NCI-H2171 treated with DMSO at 0.1 percent for 48 hours (cell line): ENCODE measurements around the gene DGCR2.
A peak's percentile ranks its signal among the peaks of the same experiment; 100 is the strongest.
"Not testable (repeated sequence)": the region's sequence is repeated elsewhere in the genome, so short reads cannot be mapped to it uniquely, and the experiment has no call there.

Source experiments
- DNase-seq: peaks from one replicate; lab custom pipeline; 2025; lab: John Stamatoyannopoulos, UW

Gene DGCR2

DNA sequence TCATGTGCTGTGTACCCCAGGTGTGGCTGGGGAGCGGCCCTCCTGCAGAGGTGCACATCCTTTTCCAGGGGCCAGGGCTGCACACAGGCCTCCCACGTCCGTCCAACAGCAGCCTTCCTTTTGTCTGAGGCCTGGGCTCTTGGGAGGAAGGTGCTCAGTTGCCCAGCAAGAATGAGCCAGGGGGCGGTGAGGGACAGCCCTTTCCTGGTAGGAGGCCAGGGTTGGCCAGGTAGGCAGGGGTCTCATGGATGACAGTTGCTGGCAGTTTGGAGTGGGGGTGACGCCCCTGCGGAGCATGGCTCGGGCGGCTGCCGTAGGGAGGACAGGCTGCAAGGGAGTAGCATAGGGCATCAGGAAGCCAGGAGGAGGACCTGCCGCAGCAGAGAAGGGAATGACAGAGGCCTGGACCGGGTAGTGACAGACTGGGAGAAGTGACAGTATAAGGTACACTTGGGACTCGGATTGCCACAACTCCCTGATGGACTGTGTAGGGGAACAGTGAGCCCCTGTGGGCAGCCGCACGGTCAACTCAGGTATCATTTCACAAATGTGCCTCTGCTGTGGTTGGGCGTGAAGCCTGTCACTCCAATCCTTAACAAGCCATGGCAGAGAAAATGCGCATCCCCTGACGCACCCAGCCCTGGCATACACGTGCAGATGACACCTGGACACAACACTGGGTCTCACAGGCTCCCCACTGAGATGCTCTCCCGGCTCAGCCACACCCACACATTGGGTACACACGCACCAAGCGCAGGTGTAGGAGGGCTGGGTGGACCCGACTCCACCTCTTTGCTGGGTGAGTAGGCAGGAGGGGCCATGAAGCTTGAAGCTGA is 79.7 kb downstream of the DGCR2 start:
- no peak for DNase-seq

GRCh38 chr22:19041704-19042074 is 80.5 kb downstream of the DGCR2 start:
- DNase-seq, result no peak

- DNase-seq, result no peak
These were observed 81.1 kb downstream of the DGCR2 start for GRCh38 chr22:19040888-19041703.

DNA sequence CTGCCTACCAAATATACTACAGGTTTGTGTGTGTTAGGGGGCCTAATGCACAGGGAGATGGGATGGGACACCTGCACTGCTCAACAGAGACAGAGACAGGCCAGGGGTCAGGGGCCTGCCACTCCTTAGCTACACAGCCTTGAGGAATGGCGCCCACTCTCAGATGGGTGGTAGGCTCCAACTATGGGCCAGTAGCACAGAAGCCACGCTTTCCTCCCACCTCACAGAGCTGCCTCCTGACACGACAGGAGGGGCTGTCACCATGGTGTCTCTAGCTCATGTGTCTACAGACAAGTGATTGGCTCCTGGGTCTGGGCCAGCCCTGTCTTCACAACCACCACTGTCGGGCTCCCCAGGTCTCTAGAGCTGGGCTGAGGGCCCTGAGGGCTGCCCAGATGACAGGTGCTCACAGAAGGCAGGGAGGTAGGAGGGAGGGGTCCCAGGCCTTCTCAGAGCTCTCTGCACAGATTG is 81.8 kb downstream of the DGCR2 start:
- DNase-seq, result no peak

GRCh38 chr22:19039796-19040280 is 82.4 kb downstream of the DGCR2 start:
- no peak for DNase-seq

DNA sequence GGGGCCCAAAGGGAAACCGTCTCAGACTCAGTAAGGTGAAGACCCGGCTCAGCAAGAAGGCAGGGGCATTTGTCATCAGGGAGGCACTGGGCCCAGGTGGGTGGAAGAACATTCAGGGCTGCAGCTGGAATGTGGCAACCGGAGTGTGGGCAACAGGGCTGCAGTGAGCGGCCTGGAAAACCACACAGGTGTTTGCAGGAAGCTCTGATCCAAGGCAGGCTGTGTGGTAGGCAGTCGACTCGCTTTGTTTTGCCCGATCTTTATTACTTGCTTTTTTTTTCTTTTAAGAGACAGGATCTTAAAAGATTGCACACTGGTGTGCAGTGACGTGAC is 82.8 kb downstream of the DGCR2 start:
- no peak for DNase-seq

GRCh38 chr22:19038728-19039447 is 83.3 kb downstream of the DGCR2 start:
- no peak for DNase-seq

DNA sequence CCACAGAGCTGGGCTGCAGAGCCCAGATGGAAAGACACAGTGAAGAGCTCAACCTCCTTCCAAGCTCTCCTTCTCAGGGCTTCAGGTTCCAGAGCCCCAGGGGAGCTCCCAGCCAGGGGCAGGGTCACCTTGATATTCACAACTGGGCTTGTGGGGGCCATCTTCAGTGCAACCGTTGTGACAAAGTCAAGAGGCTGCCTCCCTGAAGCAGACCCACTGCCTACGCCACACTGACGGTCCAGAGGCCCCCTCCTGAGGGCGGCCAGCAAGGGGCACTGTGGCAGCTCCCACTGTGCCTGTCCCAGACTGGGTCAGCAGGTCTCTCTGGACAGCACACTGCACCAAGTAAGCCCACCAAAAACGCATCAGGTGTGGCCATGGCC is 84.1 kb downstream of the DGCR2 start:
- no peak for DNase-seq

- DNase-seq, result no peak
These were observed 84.7 kb downstream of the DGCR2 start for GRCh38 chr22:19037282-19038163.

GRCh38 chr22:19036523-19037273 is 85.5 kb downstream of the DGCR2 start:
- DNase-seq, result no peak

GRCh38 chr22:19036229-19036522 is 86.0 kb downstream of the DGCR2 start:
- no peak for DNase-seq

- DNase-seq, result peak; percentile 82
These were observed 86.6 kb downstream of the DGCR2 start for GRCh38 chr22:19035474-19036228.

DNA sequence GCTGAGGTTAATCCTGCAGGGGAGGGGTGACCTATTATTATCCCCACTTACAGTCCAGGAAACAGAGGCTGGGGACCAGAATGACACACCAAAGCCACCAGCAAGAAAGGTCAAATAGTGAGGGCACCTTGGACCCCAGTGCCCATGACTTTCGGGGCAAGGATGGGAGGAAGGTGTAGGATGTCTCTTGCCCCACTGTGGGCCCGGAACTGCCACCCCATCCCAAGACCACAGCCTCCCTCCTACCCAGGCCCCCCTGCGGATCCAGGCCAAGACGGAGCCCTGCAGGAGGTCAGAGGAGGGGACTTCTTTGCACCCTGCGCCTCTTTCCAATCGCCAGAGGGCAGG is 87.1 kb downstream of the DGCR2 start:
- DNase-seq, result not testable (repeated sequence)

- DNase-seq, result not testable (repeated sequence)
These were observed 87.5 kb downstream of the DGCR2 start for GRCh38 chr22:19034724-19035120.

GRCh38 chr22:19034031-19034723 is 88.0 kb downstream of the DGCR2 start:
- DNase-seq, result not testable (repeated sequence)

DNA sequence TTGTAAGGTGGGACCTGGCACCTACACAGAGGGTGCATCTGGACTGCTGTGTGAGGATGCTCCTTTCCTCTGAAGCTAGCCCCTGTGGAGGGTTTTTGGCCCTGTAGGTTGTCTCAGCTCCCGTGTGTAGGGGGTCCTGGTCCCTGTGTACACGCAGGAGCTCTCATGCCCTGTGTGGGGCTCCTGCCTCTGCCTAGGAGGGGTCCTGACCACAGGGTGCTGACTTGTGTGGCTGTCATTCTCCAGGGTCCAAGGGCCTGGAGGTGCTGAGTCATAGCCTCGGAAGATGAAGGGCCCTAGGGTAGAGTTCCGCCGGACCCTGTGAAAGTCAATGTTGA is 88.7 kb downstream of the DGCR2 start:
- DNase-seq, result not testable (repeated sequence)

GRCh38 chr22:19032898-19033567 is 89.2 kb downstream of the DGCR2 start:
- not testable (repeated sequence) for DNase-seq

DNA sequence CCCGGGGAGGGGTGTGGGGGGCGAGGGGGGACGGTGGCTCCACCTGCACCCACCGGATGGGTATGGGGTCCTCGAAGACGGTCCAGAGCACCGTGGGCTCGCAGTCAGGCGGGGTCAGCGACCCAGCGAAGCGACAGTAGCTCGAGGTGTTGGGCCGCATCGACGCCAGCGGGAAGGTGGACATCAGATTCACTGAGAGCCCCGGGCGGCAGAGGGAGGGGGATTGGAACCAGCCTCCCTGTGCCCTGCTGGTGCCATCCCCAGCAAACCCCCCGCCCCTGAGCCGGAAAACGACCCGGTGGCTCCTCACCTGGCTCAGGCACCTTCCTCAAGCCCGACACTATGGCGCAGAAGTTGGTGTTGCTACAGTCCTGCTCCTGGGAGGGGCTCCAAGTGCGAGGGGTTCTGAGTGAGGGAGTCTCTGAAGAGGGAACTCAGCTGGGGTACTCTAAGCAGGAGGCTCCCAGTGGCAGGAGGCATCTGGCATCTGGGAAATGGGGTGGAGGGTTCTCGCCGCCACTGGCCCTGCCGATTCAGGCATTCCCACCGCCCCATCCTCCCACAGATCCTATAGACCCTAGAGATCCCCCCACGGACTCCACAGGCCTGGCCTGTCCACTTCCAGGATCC is 89.9 kb downstream of the DGCR2 start:
- DNase-seq, result not testable (repeated sequence)

DNA sequence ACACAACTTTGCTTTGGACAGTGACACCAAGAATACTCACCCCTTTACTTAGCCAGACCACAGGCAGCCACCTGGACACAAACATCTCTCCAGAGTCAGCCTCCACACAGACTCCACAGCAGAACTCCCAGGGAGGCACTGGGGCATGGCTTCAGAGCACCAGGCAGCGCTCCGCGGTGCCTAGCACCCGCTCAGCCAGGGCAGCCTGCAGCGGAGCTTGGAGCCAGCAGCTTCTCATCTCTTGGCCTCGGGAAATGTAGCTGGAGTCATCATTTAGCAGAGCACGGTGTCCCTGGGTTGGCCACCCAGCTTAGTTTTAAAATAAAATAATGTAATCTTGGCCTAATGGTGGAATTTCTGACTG is 91.3 kb downstream of the DGCR2 start:
- not testable (repeated sequence) for DNase-seq
